H9 (cell line): ENCODE measurements around the gene AHNAK2. TPM values are rescaled to one million over a fixed set of nuclear protein-coding genes. Genes with fewer than 3 reads are reported as not detected.

Experiments used
- DNase-seq: peaks from one replicate; pipeline ENCODE4 v3.0.0-alpha.2; 2017
- H2AFZ ChIP-seq: one replicate; pipeline ENCODE4 v1.6.1; 2013; ENCODE audit warnings: mild to moderate bottlenecking, low read length, control low read depth, moderate library complexity
- H2AK5ac ChIP-seq: 2 replicates; pipeline ENCODE4 v1.6.1; 2013; ENCODE audit warnings: low read length, control low read depth, mixed read lengths; ENCODE audit not compliant: insufficient read length
- H2BK120ac ChIP-seq: one replicate; pipeline ENCODE4 v1.6.1; 2013; ENCODE audit warnings: low read depth, mild to moderate bottlenecking, low read length, control low read depth, inconsistent platforms; ENCODE audit not compliant: poor library complexity, severe bottlenecking
- H2BK12ac ChIP-seq: 2 replicates; pipeline ENCODE4 v1.6.1; 2013; ENCODE audit warnings: low read length, control low read depth, mixed read lengths, low read depth; ENCODE audit not compliant: insufficient read length
- H2BK15ac ChIP-seq: 2 replicates; pipeline ENCODE4 v1.6.1; 2013; ENCODE audit warnings: low read depth, low read length, control low read depth
- H2BK20ac ChIP-seq: one replicate; pipeline ENCODE4 v1.6.1; 2013; ENCODE audit warnings: low read depth, mild to moderate bottlenecking, low read length, control low read depth, inconsistent platforms; ENCODE audit not compliant: poor library complexity, severe bottlenecking
- H2BK5ac ChIP-seq: 2 replicates; pipeline ENCODE4 v1.6.1; 2013; ENCODE audit warnings: low read length, control low read depth, mixed read lengths; ENCODE audit not compliant: insufficient read length
- H3K14ac ChIP-seq: 2 replicates; pipeline ENCODE4 v1.6.1; 2013; ENCODE audit warnings: low read length, control low read depth; ENCODE audit not compliant: insufficient read depth
- H3K18ac ChIP-seq: 2 replicates; pipeline ENCODE4 v1.6.1; 2013; ENCODE audit warnings: low read depth, mild to moderate bottlenecking, mixed read lengths, low read length, control low read depth; ENCODE audit not compliant: insufficient read length
- H3K23ac ChIP-seq: 2 replicates; pipeline ENCODE4 v1.6.1; 2013; ENCODE audit warnings: low read length, control low read depth, mixed read lengths, low read depth; ENCODE audit not compliant: insufficient read length
- H3K23me2 ChIP-seq: 2 replicates; pipeline ENCODE4 v1.6.1; 2013; ENCODE audit warnings: low read depth, mild to moderate bottlenecking, mixed read lengths, low read length, control low read depth; ENCODE audit not compliant: insufficient read length, poor library complexity, severe bottlenecking
- H3K27ac ChIP-seq: 2 replicates; pipeline ENCODE4 v1.5.1; 2013; ENCODE audit warnings: low read length, control low read depth, mixed read lengths, low read depth; ENCODE audit not compliant: insufficient read length
- H3K27me3 ChIP-seq: 2 replicates; pipeline ENCODE4 v1.6.1; 2013; ENCODE audit warnings: low read length, control low read depth, inconsistent platforms; ENCODE audit not compliant: insufficient read depth
- H3K4ac ChIP-seq: 2 replicates; pipeline ENCODE4 v1.6.1; 2013; ENCODE audit warnings: low read depth, mild to moderate bottlenecking, control low read depth, inconsistent platforms, low read length, moderate library complexity
- H3K4me1 ChIP-seq: 2 replicates; pipeline ENCODE4 v1.6.1; 2013; ENCODE audit warnings: low read length, control low read depth, inconsistent platforms; ENCODE audit not compliant: insufficient read depth
- H3K4me2 ChIP-seq: 2 replicates; pipeline ENCODE4 v1.6.1; 2013; ENCODE audit warnings: low read length, control low read depth, mixed read lengths; ENCODE audit not compliant: insufficient read length, insufficient read depth
- H3K56ac ChIP-seq: 2 replicates; pipeline ENCODE4 v1.6.1; 2013; ENCODE audit warnings: low read depth, mild to moderate bottlenecking, mixed read lengths, low read length, control low read depth; ENCODE audit not compliant: insufficient read length
- H3K79me1 ChIP-seq: 2 replicates; pipeline ENCODE4 v1.6.1; 2013; ENCODE audit warnings: low read depth, mild to moderate bottlenecking, moderate library complexity, low read length, control low read depth, inconsistent platforms; ENCODE audit not compliant: insufficient read depth, poor library complexity, severe bottlenecking
- H3K79me2 ChIP-seq: 2 replicates; pipeline ENCODE4 v1.6.1; 2013; ENCODE audit warnings: low read length, control low read depth, inconsistent platforms; ENCODE audit not compliant: insufficient read depth
- H3K9ac ChIP-seq: 2 replicates; pipeline ENCODE4 v1.6.1; 2013; ENCODE audit warnings: low read length, control low read depth, mixed read lengths; ENCODE audit not compliant: insufficient read length; ENCODE audit errors: extremely low read depth
- H3K9me3 ChIP-seq: one replicate; pipeline ENCODE4 v1.6.1; 2013; ENCODE audit warnings: low read depth, low read length, inconsistent platforms; ENCODE audit not compliant: control insufficient read depth
- H3T11ph ChIP-seq: one replicate; pipeline ENCODE4 v1.6.1; 2013; ENCODE audit warnings: mild to moderate bottlenecking, low read length, control low read depth, inconsistent platforms
- H4K20me1 ChIP-seq: one replicate; pipeline ENCODE4 v1.6.1; 2013; ENCODE audit not compliant: control insufficient read depth, insufficient read length, insufficient read depth
- H4K5ac ChIP-seq: 2 replicates; pipeline ENCODE4 v1.6.1; 2013; ENCODE audit warnings: low read depth, mild to moderate bottlenecking, mixed read lengths, low read length, control low read depth; ENCODE audit not compliant: insufficient read length
- H4K8ac ChIP-seq: replicated peaks from 2 replicates; pipeline ENCODE4 v1.6.1; 2013; ENCODE audit warnings: low read length, control low read depth, mixed read lengths, low read depth; ENCODE audit not compliant: insufficient read length
- H4K91ac ChIP-seq: 2 replicates; pipeline ENCODE4 v1.6.1; 2013; ENCODE audit warnings: low read depth, mild to moderate bottlenecking, moderate library complexity, mixed read lengths, low read length, control low read depth; ENCODE audit not compliant: insufficient read length
- H3K27ac Mint-ChIP-seq, 3 experiments: 2 replicates in 2 of 3; 3 replicates in 1 of 3; pipeline ENCODE4 v1.8.0; 2020 to 2021; ENCODE audit warnings: mixed read lengths in 3 of 3, mild to moderate bottlenecking in 1 of 3, moderate library complexity in 1 of 3
- H3K27me3 Mint-ChIP-seq: 2 replicates; pipeline ENCODE4 v1.8.0; 2021; ENCODE audit warnings: low read depth, mild to moderate bottlenecking, moderate library complexity, mixed read lengths
- H3K36me3 Mint-ChIP-seq, 3 experiments: 2 replicates in 2 of 3; 3 replicates in 1 of 3; pipeline ENCODE4 v1.8.0; 2020 to 2021; ENCODE audit warnings: low read depth in 3 of 3, mixed read lengths in 3 of 3; ENCODE audit not compliant: insufficient read depth in 1 of 3
- H3K4me1 Mint-ChIP-seq, 2 experiments: 2 replicates each; pipeline ENCODE4 v1.8.0; 2020; ENCODE audit warnings: mixed read lengths in 2 of 2
- H3K4me3 Mint-ChIP-seq, 2 experiments: 2 replicates in 1 of 2; 3 replicates in 1 of 2; pipeline ENCODE4 v1.8.0; 2020 to 2021; ENCODE audit warnings: mild to moderate bottlenecking in 2 of 2, mixed read lengths in 2 of 2, moderate library complexity in 1 of 2
- H3K9me3 Mint-ChIP-seq, 2 experiments: 2 replicates in 1 of 2; 3 replicates in 1 of 2; pipeline ENCODE4 v1.8.0; 2020; ENCODE audit warnings: mild to moderate bottlenecking in 2 of 2, mixed read lengths in 2 of 2, moderate library complexity in 1 of 2
- WGBS: extraction: QIAGEN DNeasy Blood & Tissue Kit; methylation state at CpG from one replicate; pipeline ENCODE4 v1.1.7; 2013; ENCODE audit warnings: missing lambda C conversion rate, low lambda C conversion rate, mixed read lengths; ENCODE audit not compliant: insufficient read length; ENCODE audit errors: extremely low coverage; 5-methylcytosine and 5-hydroxymethylcytosine counted together
- total RNA-seq: library from RNA; stranded (reverse); gene quantifications from 2 replicates; pipeline ENCODE4 v1.2.1, GENCODE V29; 2021
- TF ChIP-seq, protein P1 (sequence below): fragments of 200-600 bp; sonication (generic); conservative IDR thresholded peaks from 3 replicates; pipeline ENCODE4 v1.8.0; 2021; ENCODE audit warnings: antibody characterized with exemption, mild to moderate bottlenecking

The AHNAK2 gene
- total RNA-seq, 1 experiment from 2014 or later, result 2.8 TPM

GRCh38 chr14:104937161-104937560 is 41.0 kb downstream of the AHNAK2 start:
- no peaks in the 10 kb centered on the region for H3K23me2 ChIP-seq
- no peak overlapping the region for H3K18ac ChIP-seq
- no peak overlapping the region for H3T11ph ChIP-seq
- Mint-ChIP-seq H3K4me1 (peaks cover under 1 to 10% of the 10 kb centered on the region in 2 experiments; a peak in 3 of 4 replicates), H3K27me3 (peaks cover 85% of the 10 kb centered on the region), H3K27ac (no peak overlapping the region; a peak in 1 of 7 replicates), H3K4me3 (no peak overlapping the region), H3K9me3 (peaks cover 0 to 6% of the 10 kb centered on the region in 2 experiments; a peak in 3 of 5 replicates), H3K36me3 (no peaks in the 10 kb centered on the region)
- no peak for DNase-seq
- H2BK12ac ChIP-seq, result no peak overlapping the region
- H4K91ac ChIP-seq, result no peak overlapping the region
- no peaks in the 10 kb centered on the region for H4K20me1 ChIP-seq
- no peaks in the 10 kb centered on the region for H3K4me1 ChIP-seq
- no peaks in the 10 kb centered on the region for H3K79me2 ChIP-seq
- H3K27me3 ChIP-seq, result peaks cover 19% of the 10 kb centered on the region; the same call in 1 of the 2 replicates
- no peak overlapping the region for H4K8ac ChIP-seq
- H3K79me1 ChIP-seq, result no peaks in the 10 kb centered on the region
- TF ChIP-seq, protein P1, sequence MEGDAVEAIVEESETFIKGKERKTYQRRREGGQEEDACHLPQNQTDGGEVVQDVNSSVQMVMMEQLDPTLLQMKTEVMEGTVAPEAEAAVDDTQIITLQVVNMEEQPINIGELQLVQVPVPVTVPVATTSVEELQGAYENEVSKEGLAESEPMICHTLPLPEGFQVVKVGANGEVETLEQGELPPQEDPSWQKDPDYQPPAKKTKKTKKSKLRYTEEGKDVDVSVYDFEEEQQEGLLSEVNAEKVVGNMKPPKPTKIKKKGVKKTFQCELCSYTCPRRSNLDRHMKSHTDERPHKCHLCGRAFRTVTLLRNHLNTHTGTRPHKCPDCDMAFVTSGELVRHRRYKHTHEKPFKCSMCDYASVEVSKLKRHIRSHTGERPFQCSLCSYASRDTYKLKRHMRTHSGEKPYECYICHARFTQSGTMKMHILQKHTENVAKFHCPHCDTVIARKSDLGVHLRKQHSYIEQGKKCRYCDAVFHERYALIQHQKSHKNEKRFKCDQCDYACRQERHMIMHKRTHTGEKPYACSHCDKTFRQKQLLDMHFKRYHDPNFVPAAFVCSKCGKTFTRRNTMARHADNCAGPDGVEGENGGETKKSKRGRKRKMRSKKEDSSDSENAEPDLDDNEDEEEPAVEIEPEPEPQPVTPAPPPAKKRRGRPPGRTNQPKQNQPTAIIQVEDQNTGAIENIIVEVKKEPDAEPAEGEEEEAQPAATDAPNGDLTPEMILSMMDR, result no peak
- H3K56ac ChIP-seq, result no peak overlapping the region
- no peak overlapping the region for H2BK5ac ChIP-seq
- no peak overlapping the region for H3K23ac ChIP-seq
- H3K4ac ChIP-seq, result no peak overlapping the region
- no peak overlapping the region for H3K4me2 ChIP-seq
- H4K5ac ChIP-seq, result no peak overlapping the region
- no peak overlapping the region for H2BK15ac ChIP-seq
- no CpG with 5 or more reads among the region's 4 CpGs for WGBS
- H3K9me3 ChIP-seq, result no peaks in the 10 kb centered on the region
- no peak overlapping the region for H3K27ac ChIP-seq
- no peak overlapping the region for H3K14ac ChIP-seq
- H2AFZ ChIP-seq, result no peak overlapping the region
- no peak overlapping the region for H2AK5ac ChIP-seq
- H2BK20ac ChIP-seq, result no peak overlapping the region
- no peak overlapping the region for H3K9ac ChIP-seq
- H2BK120ac ChIP-seq, result no peak overlapping the region
